Measurements from ENCODE around the gene AK9.

DNA sequence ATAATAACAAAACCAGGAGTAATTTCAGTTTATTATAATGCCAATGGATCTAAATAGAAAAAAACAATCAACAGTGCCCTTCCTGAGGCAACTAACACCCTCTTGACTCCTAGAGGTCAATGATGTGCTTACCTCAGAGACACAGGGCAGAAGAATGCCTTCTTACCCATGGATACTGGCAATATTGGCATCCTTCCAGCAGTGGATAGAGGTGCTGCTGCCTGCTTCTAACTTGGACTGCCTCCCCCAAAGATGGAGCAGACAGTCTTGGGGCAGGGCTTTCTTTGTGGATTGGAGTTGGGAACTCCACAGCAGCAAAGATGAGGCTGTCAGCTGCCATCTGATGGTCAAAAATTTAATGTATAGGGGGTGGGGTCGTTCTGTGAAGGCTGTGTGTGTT, 78.7 kb downstream of the AK9 start:
- TF ChIP-seq POLR2A (IDR thresholded peaks at IDR 0.05), result no peak
- TF ChIP-seq CTCF (IDR thresholded peaks at IDR 0.05), result no peak
- TF ChIP-seq POLR2AphosphoS5 (IDR thresholded peaks at IDR 0.05), result no peak
- no peak for TF ChIP-seq EP300 (IDR thresholded peaks at IDR 0.05)
